ENCODE data around the gene ERRFI1.

ERRFI1 gene

GRCh38 chr1:8022395-8023286, 3.5 kb downstream of the ERRFI1 start:
- intact Hi-C loops (cut with DNase I): no loop called here
- DNase-seq: no peak

- no peak for DNase-seq
- intact Hi-C loops (cut with DNase I): no loop called here
These were observed 4.3 kb downstream of the ERRFI1 start for GRCh38 chr1:8021676-8022266.

GRCh38 chr1:8020032-8020431, 6.1 kb downstream of the ERRFI1 start:
- no peak for DNase-seq
- intact Hi-C loops (cut with DNase I): no loop called here

GRCh38 chr1:8019229-8019620, 6.9 kb downstream of the ERRFI1 start:
- intact Hi-C loops (cut with DNase I): loop anchor here (5.0 to 10.0 kb wide), 2 partner anchors 37 to 326 kb away; no protein-coding TSS in a partner anchor

GRCh38 chr1:8018492-8019228, 7.4 kb downstream of the ERRFI1 start:
- DNase-seq: no peak
- intact Hi-C loops (cut with DNase I): loop anchor here (5.0 to 10.0 kb wide), 2 partner anchors 36 to 326 kb away; no protein-coding TSS in a partner anchor

More at GRCh38 chr1:8019229-8019620, 6.9 kb downstream of the ERRFI1 start:
- no peak for DNase-seq

GRCh38 chr1:8017495-8018197, 8.5 kb downstream of the ERRFI1 start:
- intact Hi-C loops (cut with DNase I): loop anchor here (5.0 to 10.0 kb wide), 2 partner anchors 35 to 327 kb away; no protein-coding TSS in a partner anchor
- DNase-seq: peak in 2 of 10 donors; percentile 34 to 87

GRCh38 chr1:8016895-8017241, 9.2 kb downstream of the ERRFI1 start:
- DNase-seq: no peak
- intact Hi-C loops (cut with DNase I): loop anchor here (5.0 to 10.0 kb wide), 2 partner anchors 35 to 328 kb away; no protein-coding TSS in a partner anchor

GRCh38 chr1:8016210-8016894, 9.8 kb downstream of the ERRFI1 start:
- no peak for DNase-seq
- intact Hi-C loops (cut with DNase I): loop anchor here (5.0 to 10.0 kb wide), 2 partner anchors 34 to 328 kb away; no protein-coding TSS in a partner anchor

- intact Hi-C loops (cut with DNase I): loop anchor here (5.0 to 10.0 kb wide), 2 partner anchors 33 to 329 kb away; no protein-coding TSS in a partner anchor
These were observed 10.3 kb downstream of the ERRFI1 start for GRCh38 chr1:8015809-8016165.

GRCh38 chr1:8015036-8015808, 10.9 kb downstream of the ERRFI1 start:
- intact Hi-C loops (cut with DNase I): loop anchor here (5.0 to 10.0 kb wide), 2 partner anchors 33 to 330 kb away; no protein-coding TSS in a partner anchor
- DNase-seq: peak in 1 of 10 donors; percentile 37

More at GRCh38 chr1:8015809-8016165, 10.3 kb downstream of the ERRFI1 start:
- no peak for DNase-seq

- intact Hi-C loops (cut with DNase I): loop anchor here (10.0 kb wide), 1 partner anchor 330 kb away; no protein-coding TSS in a partner anchor
- no peak for DNase-seq
These were observed 11.6 kb downstream of the ERRFI1 start for GRCh38 chr1:8014381-8014988.

GRCh38 chr1:8013800-8014199, 12.3 kb downstream of the ERRFI1 start:
- no peak for DNase-seq
- intact Hi-C loops (cut with DNase I): loop anchor here (10.0 kb wide), 1 partner anchor 331 kb away; no protein-coding TSS in a partner anchor

GRCh38 chr1:8013399-8013798, 12.7 kb downstream of the ERRFI1 start:
- no peak for DNase-seq
- intact Hi-C loops (cut with DNase I): loop anchor here (10.0 kb wide), 1 partner anchor 331 kb away; no protein-coding TSS in a partner anchor

- intact Hi-C loops (cut with DNase I): loop anchor here (10.0 kb wide), 1 partner anchor 332 kb away; no protein-coding TSS in a partner anchor
- DNase-seq: no peak
These were observed 13.2 kb downstream of the ERRFI1 start for GRCh38 chr1:8012955-8013354.

GRCh38 chr1:8011923-8012858, 13.9 kb downstream of the ERRFI1 start:
- intact Hi-C loops (cut with DNase I): loop anchor here (10.0 kb wide), 1 partner anchor 333 kb away; no protein-coding TSS in a partner anchor
- no peak for DNase-seq

GRCh38 chr1:8011016-8011415, 15.1 kb downstream of the ERRFI1 start:
- intact Hi-C loops (cut with DNase I): loop anchor here (10.0 kb wide), 1 partner anchor 334 kb away; no protein-coding TSS in a partner anchor
- DNase-seq: no peak
